HCT116 (cell line): Measurements from ENCODE around the gene ZNF212.

Experiments
- CTCF ChIP-seq, 3 experiments: fragments of 200-600 bp in 1 of 3; sonication (generic) in 1 of 3; IDR thresholded peaks in 2 of 3; conservative IDR thresholded peaks in 1 of 3; 2 replicates each; pipeline ENCODE4 v1.5.1; 2012 to 2017; ENCODE audit warnings: low read depth in 2 of 3, low read length in 2 of 3, antibody characterized with exemption in 1 of 3, borderline replicate concordance in 1 of 3, control low read depth in 1 of 3, mild to moderate bottlenecking in 1 of 3, mixed read lengths in 1 of 3, mixed run types in 1 of 3, moderate library complexity in 1 of 3; ENCODE audit not compliant: insufficient read depth in 1 of 3
- POLR2A ChIP-seq: IDR thresholded peaks from 2 replicates; pipeline ENCODE4 v1.7.0; 2011; ENCODE audit warnings: borderline replicate concordance; ENCODE audit not compliant: insufficient read depth, insufficient read length; ENCODE audit errors: extremely low read depth
- POLR2AphosphoS5 ChIP-seq: IDR thresholded peaks from 2 replicates; pipeline ENCODE4 v1.6.1; 2011; ENCODE audit warnings: mild to moderate bottlenecking, low read depth, low read length, moderate library complexity
- TF ChIP-seq, protein P1 (sequence below): IDR thresholded peaks from 2 replicates; pipeline ENCODE4 v1.6.1; 2012

- TF ChIP-seq CTCF (IDR thresholded peaks at IDR 0.05 in 2 of 3, conservative IDR thresholded peaks at IDR 0.05 in 1 of 3; ENCODE audit: borderline replicate concordance in 1 of 3, insufficient read depth in 1 of 3, low read depth in 2 of 3, low read length in 2 of 3) (no peak), POLR2A (no peak), POLR2AphosphoS5 (no peak)
- TF ChIP-seq, protein P1, sequence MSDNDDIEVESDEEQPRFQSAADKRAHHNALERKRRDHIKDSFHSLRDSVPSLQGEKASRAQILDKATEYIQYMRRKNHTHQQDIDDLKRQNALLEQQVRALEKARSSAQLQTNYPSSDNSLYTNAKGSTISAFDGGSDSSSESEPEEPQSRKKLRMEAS, result no peak
Observed at GRCh38 chr7:149293338-149293737, 53.9 kb downstream of the ZNF212 start.
